Measurements from ENCODE around the gene GRK1.

GRK1 gene

GRCh38 chr13:113769881-113770280, 102.9 kb downstream of the GRK1 start:
- no peaks in the 10 kb centered on the region for H3K36me3 ChIP-seq (ENCODE audit: control insufficient read depth in 2 of 2, insufficient read depth in 1 of 2, low read length in 2 of 2)
- H3K4me3 ChIP-seq (ENCODE audit: low read depth, low read length), result no peak overlapping the region
- no peak overlapping the region for H3K27ac ChIP-seq (ENCODE audit: extremely low read depth, low read depth, low read length)
- H3K9me3 ChIP-seq (ENCODE audit: control insufficient read depth, insufficient read depth, low read depth, low read length), result no peaks in the 10 kb centered on the region
- ChIA-PET CTCF (no interaction called here), POLR2A (no interaction called here)
- no peaks in the 10 kb centered on the region for H3K4me1 ChIP-seq (ENCODE audit: control insufficient read depth, insufficient read depth, low read length)
- TF ChIP-seq KLF9 (tag by site-specific recombination; IDR thresholded peaks at IDR 0.05; ENCODE audit: low read depth), result no peak

- no peak overlapping the region for H3K4me3 ChIP-seq (ENCODE audit: low read depth, low read length)
- ChIA-PET CTCF (no interaction called here), POLR2A (no interaction called here)
- H3K27ac ChIP-seq (ENCODE audit: extremely low read depth, low read depth, low read length), result no peak overlapping the region
- no peaks in the 10 kb centered on the region for H3K36me3 ChIP-seq (ENCODE audit: control insufficient read depth in 2 of 2, insufficient read depth in 1 of 2, low read length in 2 of 2)
- H3K4me1 ChIP-seq (ENCODE audit: control insufficient read depth, insufficient read depth, low read length), result no peaks in the 10 kb centered on the region
- no peaks in the 10 kb centered on the region for H3K9me3 ChIP-seq (ENCODE audit: control insufficient read depth, insufficient read depth, low read depth, low read length)
- TF ChIP-seq ZNF473 (tag by site-specific recombination; IDR thresholded peaks at IDR 0.05) (no peak), ZEB2 (tag by site-specific recombination; IDR thresholded peaks at IDR 0.05) (no peak), HOXA7 (CRISPR knock-in tag; IDR thresholded peaks at IDR 0.05; ENCODE audit: borderline replicate concordance) (no peak), MEIS1 (CRISPR knock-in tag; IDR thresholded peaks at IDR 0.05; ENCODE audit: borderline replicate concordance) (no peak), ZNF280D (tag by site-specific recombination; IDR thresholded peaks at IDR 0.05) (no peak), AEBP2 (tag by site-specific recombination; IDR thresholded peaks at IDR 0.05; ENCODE audit: borderline replicate concordance) (no peak)
Observed at GRCh38 chr13:113770441-113770840, 103.4 kb downstream of the GRK1 start.

- ChIA-PET POLR2A (no interaction called here), CTCF (interaction anchor here (0.6 kb wide), 1 partner anchor 408 kb away, joined by 3 read pairs; the partner anchor contains the start of gene CFAP97D2)
- Histone ChIP-seq H3K4me3 (ENCODE audit: low read depth, low read length) (no peak overlapping the region), H3K4me1 (ENCODE audit: control insufficient read depth, insufficient read depth, low read length) (no peaks in the 10 kb centered on the region), H3K36me3 (ENCODE audit: control insufficient read depth in 2 of 2, insufficient read depth in 1 of 2, low read length in 2 of 2) (no peaks in the 10 kb centered on the region), H3K9me3 (ENCODE audit: control insufficient read depth, insufficient read depth, low read depth, low read length) (no peaks in the 10 kb centered on the region), H3K27ac (ENCODE audit: extremely low read depth, low read depth, low read length) (no peak overlapping the region)
- TF ChIP-seq ZNF677 (tag by site-specific recombination; IDR thresholded peaks at IDR 0.05) (no peak), KLF9 (tag by site-specific recombination; IDR thresholded peaks at IDR 0.05; ENCODE audit: low read depth) (no peak), ZNF2 (tag by site-specific recombination; IDR thresholded peaks at IDR 0.05) (no peak), ZNF501 (tag by site-specific recombination; IDR thresholded peaks at IDR 0.05) (no peak), SALL2 (tag by site-specific recombination; IDR thresholded peaks at IDR 0.05; ENCODE audit: borderline replicate concordance) (no peak), ZNF175 (tag by site-specific recombination; IDR thresholded peaks at IDR 0.05) (no peak), KLF8 (tag by site-specific recombination; IDR thresholded peaks at IDR 0.05) (no peak), ZNF558 (tag by site-specific recombination; IDR thresholded peaks at IDR 0.05) (no peak), ZNF423 (tag by site-specific recombination; IDR thresholded peaks at IDR 0.05) (no peak), AEBP2 (tag by site-specific recombination; IDR thresholded peaks at IDR 0.05; ENCODE audit: borderline replicate concordance) (no peak), ZFP69B (tag by site-specific recombination; IDR thresholded peaks at IDR 0.05) (no peak), ZNF140 (tag by site-specific recombination; IDR thresholded peaks at IDR 0.05) (no peak), SP3 (tag by site-specific recombination; IDR thresholded peaks at IDR 0.05) (no peak), ZNF510 (tag by site-specific recombination; IDR thresholded peaks at IDR 0.05; ENCODE audit: insufficient replicate concordance) (no peak), ZNF837 (tag by site-specific recombination; IDR thresholded peaks at IDR 0.05) (no peak), HIC1 (tag by site-specific recombination; IDR thresholded peaks at IDR 0.05) (no peak), PRDM1 (tag by site-specific recombination; IDR thresholded peaks at IDR 0.05) (no peak)
Observed at GRCh38 chr13:113770937-113771336, 103.9 kb downstream of the GRK1 start.

Measured in HEK293 (cell line).